Heart left ventricle (tissue), 13 donors: ENCODE data around the gene UNC13C.

Experiments
- POLR2A ChIP-seq, 2 donors: fragments of 450-650 bp; IDR thresholded peaks; one replicate each; pipeline ENCODE4 v1.6.1; 2017; ENCODE audit warnings: antibody characterized with exemption in 2 of 2, mild to moderate bottlenecking in 2 of 2, moderate library complexity in 2 of 2
- TF ChIP-seq, protein P1 (sequence below), 12 donors: fragments of 200-600 bp; sonication (generic) in 4 of 12; IDR thresholded peaks; one replicate each; pipeline versions ENCODE4 v1.5.0 to v1.8.0; 2018 to 2022; ENCODE audit warnings: antibody characterized with exemption in 12 of 12, mild to moderate bottlenecking in 5 of 12
- donor health status: ischemic (EF 13 %, LVEDD 7.1; RV severe dilation, severe dysfunction).
- donor health status: DM: no; HTN: yes; CAD: no.
- donor health status: DM: no; HTN: no; CAD: no.
- donor health status: ischemic (EF 25% LVEDD 6.9; RV normal size, moderate dysfunction).
- donor health status: ischemic (EF 25% LVEDD 5.7; RV mildly dilated, moderate dysfunction).
- donor health status: ischemic (EF 35%, LVEDD 5.7; RV mildly dilated, moderate dysfunction).
- donor health status: nonischemic (EF 11% LVEDD 7.7; RV severe dilation, severe dysfunction).
- donor health status: DM: yes; HTN: yes; CAD: no.
- donor health status: PGD.
- donor health status: ischemic (EF 29% LVEDD 5.4; RV normal size, mild dysfunction).
- donor health status: nonischemic (EF 23%, LVEDD 6.1; RV moderate dilation, normal function).

- TF ChIP-seq, protein P1, sequence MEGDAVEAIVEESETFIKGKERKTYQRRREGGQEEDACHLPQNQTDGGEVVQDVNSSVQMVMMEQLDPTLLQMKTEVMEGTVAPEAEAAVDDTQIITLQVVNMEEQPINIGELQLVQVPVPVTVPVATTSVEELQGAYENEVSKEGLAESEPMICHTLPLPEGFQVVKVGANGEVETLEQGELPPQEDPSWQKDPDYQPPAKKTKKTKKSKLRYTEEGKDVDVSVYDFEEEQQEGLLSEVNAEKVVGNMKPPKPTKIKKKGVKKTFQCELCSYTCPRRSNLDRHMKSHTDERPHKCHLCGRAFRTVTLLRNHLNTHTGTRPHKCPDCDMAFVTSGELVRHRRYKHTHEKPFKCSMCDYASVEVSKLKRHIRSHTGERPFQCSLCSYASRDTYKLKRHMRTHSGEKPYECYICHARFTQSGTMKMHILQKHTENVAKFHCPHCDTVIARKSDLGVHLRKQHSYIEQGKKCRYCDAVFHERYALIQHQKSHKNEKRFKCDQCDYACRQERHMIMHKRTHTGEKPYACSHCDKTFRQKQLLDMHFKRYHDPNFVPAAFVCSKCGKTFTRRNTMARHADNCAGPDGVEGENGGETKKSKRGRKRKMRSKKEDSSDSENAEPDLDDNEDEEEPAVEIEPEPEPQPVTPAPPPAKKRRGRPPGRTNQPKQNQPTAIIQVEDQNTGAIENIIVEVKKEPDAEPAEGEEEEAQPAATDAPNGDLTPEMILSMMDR (IDR thresholded peaks at IDR 0.05), result no peak
- no peak for TF ChIP-seq POLR2A (IDR thresholded peaks at IDR 0.05)
Measured at GRCh38 chr15:54277834-54278233, 299.6 kb downstream of the UNC13C start.
